ENCODE data around the gene RNF151.
A peak's percentile ranks its signal among the peaks of the same experiment; 100 is the strongest.
"Not testable (repeated sequence)": the region's sequence is repeated elsewhere in the genome, so short reads cannot be mapped to it uniquely, and the experiment has no call there.

The RNF151 gene

GRCh38 chr16:2009791-2010510, 43.3 kb downstream of the RNF151 start, which contains the start of gene ZNF598:
ZNF598 (minus strand) TSS chr16:2009821.
- peak; percentile 81 to 85 for DNase-seq

GRCh38 chr16:2011726-2012125, 45.1 kb downstream of the RNF151 start:
- DNase-seq = not testable (repeated sequence)

GRCh38 chr16:2013527-2013926, 46.9 kb downstream of the RNF151 start:
- no peak for DNase-seq

- DNase-seq = no peak
Measured at GRCh38 chr16:2015117-2015946, 48.7 kb downstream of the RNF151 start.

GRCh38 chr16:2015947-2016208, 49.2 kb downstream of the RNF151 start:
- DNase-seq = no peak

GRCh38 chr16:2016407-2016922, 49.8 kb downstream of the RNF151 start:
- peak in 1 of 2 donors; percentile 43 for DNase-seq

Measured in stimulated activated CD4-positive, alpha-beta T cell treated with anti-CD3 and anti-CD28 coated beads, Interleukin-2, amount 100 ng/mL, for 24 hours (primary cell).